Measurements from ENCODE around the gene NBPF1.
"Not testable (repeated sequence)": the region's sequence is repeated elsewhere in the genome, so short reads cannot be mapped to it uniquely, and the experiment has no call there.

DNA sequence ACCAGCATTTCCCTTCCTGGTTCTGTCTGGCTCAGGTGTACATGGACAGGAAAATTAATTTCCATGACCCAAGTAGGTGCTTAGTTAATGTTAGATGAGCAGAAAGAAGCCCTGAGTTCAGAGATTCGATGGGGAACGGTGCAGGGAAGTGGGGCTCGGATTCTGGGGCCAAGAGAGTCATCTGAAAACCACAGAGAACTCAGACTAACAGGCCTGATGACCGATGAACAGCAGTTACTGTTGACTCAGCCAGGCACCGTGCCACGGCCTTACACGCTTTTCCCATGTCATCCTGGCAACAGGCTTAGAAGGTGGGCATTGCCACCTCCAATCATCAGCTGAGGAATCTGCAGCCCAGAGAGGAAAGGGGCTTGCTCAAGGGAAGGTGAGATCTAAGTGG is 10.0 kb upstream of the NBPF1 start:
- TF ChIP-seq, protein P1, sequence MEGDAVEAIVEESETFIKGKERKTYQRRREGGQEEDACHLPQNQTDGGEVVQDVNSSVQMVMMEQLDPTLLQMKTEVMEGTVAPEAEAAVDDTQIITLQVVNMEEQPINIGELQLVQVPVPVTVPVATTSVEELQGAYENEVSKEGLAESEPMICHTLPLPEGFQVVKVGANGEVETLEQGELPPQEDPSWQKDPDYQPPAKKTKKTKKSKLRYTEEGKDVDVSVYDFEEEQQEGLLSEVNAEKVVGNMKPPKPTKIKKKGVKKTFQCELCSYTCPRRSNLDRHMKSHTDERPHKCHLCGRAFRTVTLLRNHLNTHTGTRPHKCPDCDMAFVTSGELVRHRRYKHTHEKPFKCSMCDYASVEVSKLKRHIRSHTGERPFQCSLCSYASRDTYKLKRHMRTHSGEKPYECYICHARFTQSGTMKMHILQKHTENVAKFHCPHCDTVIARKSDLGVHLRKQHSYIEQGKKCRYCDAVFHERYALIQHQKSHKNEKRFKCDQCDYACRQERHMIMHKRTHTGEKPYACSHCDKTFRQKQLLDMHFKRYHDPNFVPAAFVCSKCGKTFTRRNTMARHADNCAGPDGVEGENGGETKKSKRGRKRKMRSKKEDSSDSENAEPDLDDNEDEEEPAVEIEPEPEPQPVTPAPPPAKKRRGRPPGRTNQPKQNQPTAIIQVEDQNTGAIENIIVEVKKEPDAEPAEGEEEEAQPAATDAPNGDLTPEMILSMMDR (conservative IDR thresholded peaks at IDR 0.05 in 1 of 2, IDR thresholded peaks at IDR 0.05 in 1 of 2; ENCODE audit: extremely low read depth in 1 of 2, insufficient read depth in 1 of 2, low read depth in 1 of 2, low read length in 2 of 2): not testable (repeated sequence)
- not testable (repeated sequence) for TF ChIP-seq EZH2 (IDR thresholded peaks at IDR 0.05; ENCODE audit: borderline replicate concordance, low read length)

Measured in mammary epithelial cell (primary cell).